ENCODE data around the gene MSI1.
A peak's percentile ranks its signal among the peaks of the same experiment; 100 is the strongest.

Gene MSI1

GRCh38 chr12:120363274-120363855, 5.6 kb downstream of the MSI1 start:
- no peaks in the 10 kb centered on the region for H3K9me3 ChIP-seq (ENCODE audit: low read length)
- H3K27me3 ChIP-seq (ENCODE audit: control insufficient read depth in 1 of 2, insufficient read depth in 2 of 2, low read length in 2 of 2): peaks cover 0 to 8% of the 10 kb centered on the region in 2 donors
- H3K4me1 ChIP-seq (ENCODE audit: insufficient read depth, low read length): no peaks in the 10 kb centered on the region
- no peak overlapping the region for H3K9ac ChIP-seq (ENCODE audit: low read length)
- H3K27ac ChIP-seq (ENCODE audit: low read depth, low read length): no peak overlapping the region
- H3K36me3 ChIP-seq (ENCODE audit: insufficient read depth, low read length): no peaks in the 10 kb centered on the region
- H3K4me3 ChIP-seq (ENCODE audit: low read depth in 1 of 2, low read length in 2 of 2): no peak overlapping the region

- Histone ChIP-seq H3K4me1 (ENCODE audit: insufficient read depth, low read length) (no peaks in the 10 kb centered on the region), H3K9ac (ENCODE audit: low read length) (no peak overlapping the region), H3K36me3 (ENCODE audit: insufficient read depth, low read length) (no peaks in the 10 kb centered on the region), H3K27ac (ENCODE audit: low read depth, low read length) (no peak overlapping the region), H3K9me3 (ENCODE audit: low read length) (no peaks in the 10 kb centered on the region), H3K27me3 (ENCODE audit: control insufficient read depth in 1 of 2, insufficient read depth in 2 of 2, low read length in 2 of 2) (peaks cover 0 to 3% of the 10 kb centered on the region in 2 donors), H3K4me3 (ENCODE audit: low read depth in 1 of 2, low read length in 2 of 2) (no peak overlapping the region)
These were observed 6.3 kb downstream of the MSI1 start for GRCh38 chr12:120362516-120363273.

DNA sequence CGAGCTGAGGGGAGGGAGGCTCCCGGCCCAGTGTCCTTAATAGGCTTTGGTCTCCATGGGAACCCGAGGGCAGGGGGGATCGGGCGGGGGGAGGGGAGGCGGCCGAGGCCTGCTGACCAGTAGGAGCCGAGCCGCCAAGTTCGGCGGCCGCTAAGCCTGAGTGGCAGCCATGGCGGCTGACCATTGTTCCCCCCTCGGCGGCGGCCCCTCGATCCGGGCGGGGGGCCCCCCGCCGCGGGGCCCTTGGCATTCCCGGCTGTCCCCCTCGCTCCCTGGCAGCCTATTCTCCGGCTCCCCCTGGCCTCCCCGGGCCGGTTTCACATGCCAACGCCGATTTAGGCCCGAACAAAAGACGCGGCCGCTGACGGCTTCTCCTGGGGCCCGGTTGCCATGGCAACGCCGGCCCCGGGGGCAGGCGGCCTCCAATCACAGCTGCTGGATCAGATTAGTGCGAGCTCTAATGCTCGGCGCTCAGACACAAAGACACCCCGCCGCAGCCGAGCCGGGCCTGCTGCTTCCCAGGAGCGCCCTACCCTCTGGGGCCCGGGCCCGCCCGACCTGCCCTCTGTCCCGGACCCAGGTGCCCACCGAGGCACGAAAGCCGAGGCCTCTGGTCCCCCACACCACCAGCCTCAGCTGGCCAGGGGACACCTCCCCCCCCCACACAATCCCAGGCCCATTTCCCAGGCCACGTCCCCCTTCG, 7.3 kb downstream of the MSI1 start:
- H3K27ac ChIP-seq (ENCODE audit: low read depth, low read length): no peak overlapping the region
- peak overlapping the region; percentile 23 to 52 for H3K4me3 ChIP-seq (ENCODE audit: low read depth in 1 of 2, low read length in 2 of 2)
- no peaks in the 10 kb centered on the region for H3K27me3 ChIP-seq (ENCODE audit: control insufficient read depth in 1 of 2, insufficient read depth in 2 of 2, low read length in 2 of 2)
- H3K36me3 ChIP-seq (ENCODE audit: insufficient read depth, low read length): no peaks in the 10 kb centered on the region
- no peaks in the 10 kb centered on the region for H3K9me3 ChIP-seq (ENCODE audit: low read length)
- no peaks in the 10 kb centered on the region for H3K4me1 ChIP-seq (ENCODE audit: insufficient read depth, low read length)
- H3K9ac ChIP-seq (ENCODE audit: low read length): no peak overlapping the region

GRCh38 chr12:120359128-120359527, 9.8 kb downstream of the MSI1 start:
- no peak overlapping the region for H3K4me3 ChIP-seq (ENCODE audit: low read depth in 1 of 2, low read length in 2 of 2)
- H3K27me3 ChIP-seq (ENCODE audit: control insufficient read depth in 1 of 2, insufficient read depth in 2 of 2, low read length in 2 of 2): no peaks in the 10 kb centered on the region
- no peaks in the 10 kb centered on the region for H3K36me3 ChIP-seq (ENCODE audit: insufficient read depth, low read length)
- H3K9me3 ChIP-seq (ENCODE audit: low read length): no peaks in the 10 kb centered on the region
- no peaks in the 10 kb centered on the region for H3K4me1 ChIP-seq (ENCODE audit: insufficient read depth, low read length)
- H3K9ac ChIP-seq (ENCODE audit: low read length): no peak overlapping the region
- H3K27ac ChIP-seq (ENCODE audit: low read depth, low read length): no peak overlapping the region

GRCh38 chr12:120358412-120359100, 10.4 kb downstream of the MSI1 start:
- Histone ChIP-seq H3K27me3 (ENCODE audit: control insufficient read depth in 1 of 2, insufficient read depth in 2 of 2, low read length in 2 of 2) (no peaks in the 10 kb centered on the region), H3K9me3 (ENCODE audit: low read length) (no peaks in the 10 kb centered on the region), H3K36me3 (ENCODE audit: insufficient read depth, low read length) (no peaks in the 10 kb centered on the region), H3K4me1 (ENCODE audit: insufficient read depth, low read length) (no peaks in the 10 kb centered on the region), H3K4me3 (ENCODE audit: low read depth in 1 of 2, low read length in 2 of 2) (no peak overlapping the region), H3K9ac (ENCODE audit: low read length) (no peak overlapping the region), H3K27ac (ENCODE audit: low read depth, low read length) (no peak overlapping the region)

- no peak overlapping the region for H3K9ac ChIP-seq (ENCODE audit: low read length)
- H3K27me3 ChIP-seq (ENCODE audit: control insufficient read depth in 1 of 2, insufficient read depth in 2 of 2, low read length in 2 of 2): no peaks in the 10 kb centered on the region
- no peaks in the 10 kb centered on the region for H3K9me3 ChIP-seq (ENCODE audit: low read length)
- H3K27ac ChIP-seq (ENCODE audit: low read depth, low read length): no peak overlapping the region
- H3K4me1 ChIP-seq (ENCODE audit: insufficient read depth, low read length): no peaks in the 10 kb centered on the region
- H3K36me3 ChIP-seq (ENCODE audit: insufficient read depth, low read length): no peaks in the 10 kb centered on the region
- no peak overlapping the region for H3K4me3 ChIP-seq (ENCODE audit: low read depth in 1 of 2, low read length in 2 of 2)
These were observed 11.9 kb downstream of the MSI1 start for GRCh38 chr12:120357104-120357503.

DNA sequence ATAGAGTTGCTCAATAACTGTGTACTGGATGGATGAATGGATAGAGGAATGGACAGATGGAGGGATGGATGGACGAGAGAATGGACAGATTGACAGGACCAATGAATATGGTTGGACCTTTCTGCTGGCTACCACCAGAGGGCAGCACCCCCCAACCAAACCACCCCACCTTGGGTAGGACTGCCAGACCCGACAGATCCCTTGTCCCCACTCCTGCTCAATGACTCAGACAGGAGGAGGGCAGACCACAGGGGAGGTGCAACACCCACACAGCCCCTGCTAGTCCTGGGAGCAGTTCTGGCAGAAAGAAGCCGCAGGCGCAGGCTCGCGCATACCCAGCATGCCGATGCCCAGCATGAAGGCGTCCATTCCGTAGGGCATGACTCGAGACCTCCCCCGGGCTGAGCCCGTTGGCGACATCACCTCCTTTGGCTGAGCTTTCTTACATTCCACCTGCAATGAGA, 12.4 kb downstream of the MSI1 start:
- Histone ChIP-seq H3K9me3 (ENCODE audit: low read length) (no peaks in the 10 kb centered on the region), H3K27ac (ENCODE audit: low read depth, low read length) (no peak overlapping the region), H3K9ac (ENCODE audit: low read length) (no peak overlapping the region), H3K4me1 (ENCODE audit: insufficient read depth, low read length) (no peaks in the 10 kb centered on the region), H3K4me3 (ENCODE audit: low read depth in 1 of 2, low read length in 2 of 2) (no peak overlapping the region), H3K36me3 (ENCODE audit: insufficient read depth, low read length) (no peaks in the 10 kb centered on the region), H3K27me3 (ENCODE audit: control insufficient read depth in 1 of 2, insufficient read depth in 2 of 2, low read length in 2 of 2) (no peaks in the 10 kb centered on the region)

DNA sequence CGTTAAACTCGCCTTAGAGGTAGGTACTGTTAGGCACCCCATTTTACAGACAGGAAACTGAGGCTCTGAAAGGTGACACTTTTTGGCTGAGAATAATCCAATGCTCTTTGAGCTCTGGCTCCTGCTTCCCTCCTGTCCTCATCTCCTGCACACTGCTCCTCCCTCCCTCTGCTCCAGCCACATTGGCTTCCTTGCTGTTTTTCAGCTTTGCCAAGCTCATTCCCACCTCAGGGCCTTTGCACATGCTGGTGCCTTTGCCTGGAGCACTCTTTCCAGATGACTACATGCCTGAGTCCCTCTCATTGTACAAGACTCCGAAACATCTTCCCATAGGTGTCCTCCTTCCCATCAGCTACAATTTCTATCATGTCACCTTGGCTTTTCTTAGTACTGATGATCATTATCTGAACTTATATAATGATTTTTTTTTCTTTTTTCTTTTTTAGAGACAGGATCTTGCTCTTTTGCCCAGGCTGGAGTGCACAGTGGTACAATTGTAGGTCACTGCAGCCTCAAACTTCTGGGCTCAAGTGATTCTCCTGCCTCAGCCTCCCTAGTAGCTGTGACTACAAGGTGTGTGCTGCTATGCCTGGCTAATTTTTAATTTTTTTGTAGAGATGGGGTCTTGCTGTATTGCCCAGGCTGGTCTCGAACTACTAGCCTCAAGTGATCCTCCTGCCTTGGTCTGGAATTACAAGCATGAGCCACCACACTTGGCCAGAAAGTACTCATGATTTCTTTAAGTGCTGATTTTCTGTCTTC, 15.2 kb downstream of the MSI1 start:
- Histone ChIP-seq H3K36me3 (ENCODE audit: insufficient read depth, low read length) (no peaks in the 10 kb centered on the region), H3K4me1 (ENCODE audit: insufficient read depth, low read length) (no peaks in the 10 kb centered on the region), H3K27me3 (ENCODE audit: control insufficient read depth in 1 of 2, insufficient read depth in 2 of 2, low read length in 2 of 2) (no peaks in the 10 kb centered on the region), H3K4me3 (ENCODE audit: low read depth in 1 of 2, low read length in 2 of 2) (no peak overlapping the region), H3K9me3 (ENCODE audit: low read length) (no peaks in the 10 kb centered on the region), H3K27ac (ENCODE audit: low read depth, low read length) (no peak overlapping the region), H3K9ac (ENCODE audit: low read length) (no peak overlapping the region)

GRCh38 chr12:120353136-120353535, 15.8 kb downstream of the MSI1 start:
- H3K9me3 ChIP-seq (ENCODE audit: low read length): no peaks in the 10 kb centered on the region
- H3K27ac ChIP-seq (ENCODE audit: low read depth, low read length): no peak overlapping the region
- H3K27me3 ChIP-seq (ENCODE audit: control insufficient read depth in 1 of 2, insufficient read depth in 2 of 2, low read length in 2 of 2): no peaks in the 10 kb centered on the region
- no peak overlapping the region for H3K9ac ChIP-seq (ENCODE audit: low read length)
- H3K36me3 ChIP-seq (ENCODE audit: insufficient read depth, low read length): no peaks in the 10 kb centered on the region
- no peaks in the 10 kb centered on the region for H3K4me1 ChIP-seq (ENCODE audit: insufficient read depth, low read length)
- H3K4me3 ChIP-seq (ENCODE audit: low read depth in 1 of 2, low read length in 2 of 2): no peak overlapping the region

DNA sequence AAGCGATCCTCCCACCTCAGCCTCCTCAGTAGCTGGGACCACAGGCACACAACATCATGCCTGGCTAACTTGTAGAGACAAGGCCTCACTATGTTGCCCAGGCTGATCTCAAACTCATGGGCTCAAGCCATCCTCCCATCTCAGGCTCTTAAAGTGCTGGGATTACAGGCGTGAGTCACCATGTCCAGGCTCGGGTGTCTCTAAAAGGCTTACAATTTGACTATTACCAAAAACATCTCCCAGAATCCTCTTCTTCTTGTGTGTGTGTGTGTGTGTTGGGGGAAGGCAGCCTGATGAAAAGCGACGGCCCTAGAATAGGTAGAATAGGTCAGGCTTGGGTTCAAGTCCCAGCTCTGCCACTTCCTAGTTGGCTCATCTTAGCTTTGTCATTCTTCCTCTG, 16.8 kb downstream of the MSI1 start:
- Histone ChIP-seq H3K9me3 (ENCODE audit: low read length) (no peaks in the 10 kb centered on the region), H3K4me3 (ENCODE audit: low read depth in 1 of 2, low read length in 2 of 2) (no peak overlapping the region), H3K9ac (ENCODE audit: low read length) (no peak overlapping the region), H3K36me3 (ENCODE audit: insufficient read depth, low read length) (no peaks in the 10 kb centered on the region), H3K4me1 (ENCODE audit: insufficient read depth, low read length) (no peaks in the 10 kb centered on the region), H3K27me3 (ENCODE audit: control insufficient read depth in 1 of 2, insufficient read depth in 2 of 2, low read length in 2 of 2) (no peaks in the 10 kb centered on the region), H3K27ac (ENCODE audit: low read depth, low read length) (no peak overlapping the region)

Data from muscle layer of colon (tissue), 2 donors.